ENCODE results near the gene DNAJC4. TPM values are rescaled to one million over a fixed set of nuclear protein-coding genes. Genes with fewer than 3 reads are reported as not detected.
A peak's percentile ranks its signal among the peaks of the same experiment; 100 is the strongest.

The DNAJC4 gene
- total RNA-seq, 1 donor from 2014 or later = 27.2 TPM

GRCh38 chr11:64185693-64186491 is 44.5 kb upstream of the DNAJC4 start, which contains the start of gene STIP1:
Gene STIP1 (plus strand): TSS chr11:64186171. CDS start chr11:64186262, 91 bp downstream.
- Mint-ChIP-seq H3K4me1 (peaks cover 44% of the 10 kb centered on the region), H3K27ac (ENCODE audit: unreplicated experiment) (peak within 1 kb of the TSS; percentile 99), H3K9me3 (no peaks in the 10 kb centered on the region), H3K36me3 (ENCODE audit: low read depth) (peaks cover 11% of the 10 kb centered on the region), H3K27me3 (ENCODE audit: low read depth) (no peaks in the 10 kb centered on the region), H3K4me3 (peak within 1 kb of the TSS; percentile 98)
- peak; percentile 99 for DNase-seq (ENCODE audit: low read depth, low spot score)
- peak; percentile 41 for TF ChIP-seq CTCF (conservative IDR thresholded peaks at IDR 0.05)

- peaks cover 36% of the 10 kb centered on the region for H3K4me1 Mint-ChIP-seq
- no peak for DNase-seq (ENCODE audit: low read depth, low spot score)
- H3K27me3 Mint-ChIP-seq (ENCODE audit: low read depth) = no peaks in the 10 kb centered on the region
- no peak overlapping the region for H3K4me3 Mint-ChIP-seq
- H3K9me3 Mint-ChIP-seq = no peaks in the 10 kb centered on the region
- no peak overlapping the region for H3K27ac Mint-ChIP-seq (ENCODE audit: unreplicated experiment)
- H3K36me3 Mint-ChIP-seq (ENCODE audit: low read depth) = peaks cover 11% of the 10 kb centered on the region
- no peak for TF ChIP-seq CTCF (conservative IDR thresholded peaks at IDR 0.05)
Measured at GRCh38 chr11:64186492-64187165, 43.7 kb upstream of the DNAJC4 start.

GRCh38 chr11:64192434-64192833 is 37.9 kb upstream of the DNAJC4 start:
- no peaks in the 10 kb centered on the region for H3K9me3 Mint-ChIP-seq
- TF ChIP-seq CTCF (conservative IDR thresholded peaks at IDR 0.05) = no peak
- H3K4me1 Mint-ChIP-seq = peaks cover 8% of the 10 kb centered on the region
- H3K4me3 Mint-ChIP-seq = no peak overlapping the region
- no peaks in the 10 kb centered on the region for H3K27me3 Mint-ChIP-seq (ENCODE audit: low read depth)
- H3K27ac Mint-ChIP-seq (ENCODE audit: unreplicated experiment) = peak overlapping the region; percentile 43
- no peak for DNase-seq (ENCODE audit: low read depth, low spot score)
- peaks cover 24% of the 10 kb centered on the region for H3K36me3 Mint-ChIP-seq (ENCODE audit: low read depth)

- Mint-ChIP-seq H3K27ac (ENCODE audit: unreplicated experiment) (no peak overlapping the region), H3K4me3 (no peak overlapping the region), H3K36me3 (ENCODE audit: low read depth) (peaks cover 26% of the 10 kb centered on the region), H3K9me3 (no peaks in the 10 kb centered on the region), H3K27me3 (ENCODE audit: low read depth) (no peaks in the 10 kb centered on the region), H3K4me1 (peaks cover 4% of the 10 kb centered on the region)
- no peak for TF ChIP-seq CTCF (conservative IDR thresholded peaks at IDR 0.05)
- DNase-seq (ENCODE audit: low read depth, low spot score) = no peak
Measured at GRCh38 chr11:64196626-64197025, 33.7 kb upstream of the DNAJC4 start.

- no peak overlapping the region for H3K4me3 Mint-ChIP-seq
- H3K9me3 Mint-ChIP-seq = no peaks in the 10 kb centered on the region
- H3K27me3 Mint-ChIP-seq (ENCODE audit: low read depth) = no peaks in the 10 kb centered on the region
- TF ChIP-seq CTCF (conservative IDR thresholded peaks at IDR 0.05) = no peak
- peaks cover 28% of the 10 kb centered on the region for H3K36me3 Mint-ChIP-seq (ENCODE audit: low read depth)
- no peak for DNase-seq (ENCODE audit: low read depth, low spot score)
- H3K27ac Mint-ChIP-seq (ENCODE audit: unreplicated experiment) = no peak overlapping the region
- no peaks in the 10 kb centered on the region for H3K4me1 Mint-ChIP-seq
Measured at GRCh38 chr11:64198511-64198910, 31.8 kb upstream of the DNAJC4 start.

Measured in neural crest cell (in vitro differentiated cells).